GM12892 (cell line): Measurements from ENCODE around the gene RMND1.

Experiments
- POLR2A ChIP-seq: IDR thresholded peaks from 2 replicates; pipeline ENCODE4 v1.6.1; 2011; ENCODE audit warnings: low read depth, low read length, control low read depth
- TAF1 ChIP-seq: IDR thresholded peaks from 2 replicates; pipeline ENCODE4 v1.6.1; 2011; ENCODE audit warnings: low read depth, mild to moderate bottlenecking, control low read depth, low read length, borderline replicate concordance

DNA sequence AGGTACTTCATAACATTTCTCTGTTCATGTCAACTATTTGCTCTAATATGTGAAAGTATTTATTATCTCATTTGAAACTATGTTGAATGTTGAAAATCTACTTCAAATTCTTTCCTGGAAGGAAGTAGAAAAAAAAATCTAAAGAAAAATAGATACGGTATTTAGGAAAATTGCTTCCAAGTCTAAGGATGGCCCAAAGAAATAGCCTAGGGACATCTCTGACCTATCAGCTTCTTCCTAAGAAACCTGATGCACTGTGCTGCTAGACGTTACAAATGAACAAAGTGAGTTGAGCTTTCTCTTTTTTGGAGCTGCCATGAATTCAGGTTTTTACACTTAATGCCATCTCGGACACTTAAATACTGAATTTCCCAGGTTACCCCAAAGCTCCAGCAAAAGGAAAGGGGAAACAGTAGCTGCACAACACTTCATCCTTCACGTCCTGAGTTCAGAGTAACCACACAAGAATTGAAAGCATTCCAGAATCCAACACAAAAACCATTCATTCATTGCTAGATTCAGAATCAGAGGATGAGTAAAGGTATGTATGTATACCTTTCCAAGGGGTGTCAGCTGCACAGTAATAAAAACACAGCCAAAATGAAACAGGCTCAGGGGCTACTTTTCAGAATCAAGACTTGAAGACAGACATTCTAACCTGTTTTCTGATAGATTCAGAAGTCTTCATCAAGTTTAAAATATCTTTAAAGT lies 7.9 kb downstream of the RMND1 start:
- TF ChIP-seq POLR2A (no peak), TAF1 (no peak)
